RWPE2 (cell line): ENCODE results near the gene AXIN2.
"Not testable (repeated sequence)": the region's sequence is repeated elsewhere in the genome, so short reads cannot be mapped to it uniquely, and the experiment has no call there.

ENCODE experiments used
- ATAC-seq: fragments of 200-7000 bp; cut with Tn5 transposase; 3 replicates; pipeline ENCODE4 v1.9.1; 2021; ENCODE audit warnings: low read depth
- DNase-seq: peaks from one replicate; pipeline ENCODE4 v3.0.0-alpha.2; 2020; ENCODE audit warnings: low spot score
- H3K27ac ChIP-seq: fragments of 450-650 bp; 2 replicates; pipeline ENCODE4 v1.5.1; 2017; ENCODE audit warnings: mild to moderate bottlenecking; ENCODE audit not compliant: poor library complexity, severe bottlenecking
- H3K27me3 ChIP-seq: fragments of 250-450 bp; sonication (Bioruptor Pico); 2 replicates; pipeline ENCODE4 v1.5.1; 2021; ENCODE audit warnings: mild to moderate bottlenecking, moderate library complexity; ENCODE audit not compliant: insufficient read depth, poor library complexity, severe bottlenecking
- H3K36me3 ChIP-seq: fragments of 250-450 bp; sonication (Bioruptor Pico); 2 replicates; pipeline ENCODE4 v1.5.1; 2020; ENCODE audit warnings: low read depth, mild to moderate bottlenecking, moderate library complexity
- H3K4me1 ChIP-seq: fragments of 250-450 bp; sonication (Bioruptor Pico); 2 replicates; pipeline ENCODE4 v1.5.1; 2021; ENCODE audit warnings: mild to moderate bottlenecking, moderate library complexity; ENCODE audit not compliant: insufficient read depth, poor library complexity, severe bottlenecking
- H3K4me3 ChIP-seq: fragments of 250-450 bp; sonication (Bioruptor Pico); 2 replicates; pipeline ENCODE4 v1.5.1; 2021; ENCODE audit warnings: mild to moderate bottlenecking, moderate library complexity; ENCODE audit not compliant: severe bottlenecking
- H3K9me3 ChIP-seq: fragments of 250-450 bp; sonication (Bioruptor Pico); 2 replicates; pipeline ENCODE4 v1.5.1; 2021; ENCODE audit warnings: mild to moderate bottlenecking, moderate library complexity; ENCODE audit not compliant: severe bottlenecking
- TF ChIP-seq, protein P1 (sequence below): fragments of 450-650 bp; IDR thresholded peaks from one replicate; pipeline ENCODE4 v1.5.1; 2017; ENCODE audit warnings: mild to moderate bottlenecking, moderate library complexity; ENCODE audit not compliant: poor library complexity, severe bottlenecking

AXIN2 gene

DNA sequence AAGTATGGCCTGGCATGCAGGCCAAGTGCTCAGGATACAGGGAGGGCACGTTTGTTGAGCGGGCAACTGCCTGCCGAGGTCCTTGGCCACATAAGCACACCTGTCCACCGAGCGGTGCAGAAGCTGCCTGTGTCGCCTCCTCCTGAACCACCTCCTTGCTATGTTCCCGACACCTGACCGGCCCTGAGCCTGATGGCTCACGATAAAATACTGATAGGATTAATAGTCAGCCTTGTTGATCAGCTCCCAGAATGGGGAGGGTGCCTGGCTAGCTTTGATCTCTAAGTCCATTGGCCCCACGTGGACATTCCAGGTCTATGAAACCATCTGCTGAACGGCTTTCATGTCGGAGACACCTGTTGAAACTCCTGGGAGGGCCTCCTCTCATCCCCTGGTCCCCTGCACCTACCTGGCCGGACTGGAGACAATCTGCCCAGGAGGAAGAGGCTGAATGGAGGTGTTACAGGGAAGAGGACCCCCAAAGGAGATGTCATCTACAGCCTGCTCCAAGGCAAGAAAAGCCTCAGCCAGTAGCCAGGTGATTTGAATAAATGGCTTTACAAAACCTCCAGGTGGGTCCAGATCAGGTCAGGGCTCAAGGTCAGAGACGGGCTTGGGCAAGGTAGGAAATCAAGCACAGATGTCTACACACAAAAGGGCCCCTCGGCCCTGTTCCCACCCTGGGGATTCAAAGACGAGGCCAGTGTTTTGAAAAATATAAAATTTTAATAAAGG, 33.4 kb downstream of the AXIN2 start:
- TF ChIP-seq, protein P1, sequence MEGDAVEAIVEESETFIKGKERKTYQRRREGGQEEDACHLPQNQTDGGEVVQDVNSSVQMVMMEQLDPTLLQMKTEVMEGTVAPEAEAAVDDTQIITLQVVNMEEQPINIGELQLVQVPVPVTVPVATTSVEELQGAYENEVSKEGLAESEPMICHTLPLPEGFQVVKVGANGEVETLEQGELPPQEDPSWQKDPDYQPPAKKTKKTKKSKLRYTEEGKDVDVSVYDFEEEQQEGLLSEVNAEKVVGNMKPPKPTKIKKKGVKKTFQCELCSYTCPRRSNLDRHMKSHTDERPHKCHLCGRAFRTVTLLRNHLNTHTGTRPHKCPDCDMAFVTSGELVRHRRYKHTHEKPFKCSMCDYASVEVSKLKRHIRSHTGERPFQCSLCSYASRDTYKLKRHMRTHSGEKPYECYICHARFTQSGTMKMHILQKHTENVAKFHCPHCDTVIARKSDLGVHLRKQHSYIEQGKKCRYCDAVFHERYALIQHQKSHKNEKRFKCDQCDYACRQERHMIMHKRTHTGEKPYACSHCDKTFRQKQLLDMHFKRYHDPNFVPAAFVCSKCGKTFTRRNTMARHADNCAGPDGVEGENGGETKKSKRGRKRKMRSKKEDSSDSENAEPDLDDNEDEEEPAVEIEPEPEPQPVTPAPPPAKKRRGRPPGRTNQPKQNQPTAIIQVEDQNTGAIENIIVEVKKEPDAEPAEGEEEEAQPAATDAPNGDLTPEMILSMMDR, result no peak
- peak; percentile 38 for DNase-seq
- Histone ChIP-seq H3K36me3 (no peaks in the 10 kb centered on the region), H3K27ac (no peak overlapping the region), H3K27me3 (no peaks in the 10 kb centered on the region), H3K9me3 (no peaks in the 10 kb centered on the region), H3K4me3 (no peak overlapping the region), H3K4me1 (no peaks in the 10 kb centered on the region)
- ATAC-seq, result no peak

DNA sequence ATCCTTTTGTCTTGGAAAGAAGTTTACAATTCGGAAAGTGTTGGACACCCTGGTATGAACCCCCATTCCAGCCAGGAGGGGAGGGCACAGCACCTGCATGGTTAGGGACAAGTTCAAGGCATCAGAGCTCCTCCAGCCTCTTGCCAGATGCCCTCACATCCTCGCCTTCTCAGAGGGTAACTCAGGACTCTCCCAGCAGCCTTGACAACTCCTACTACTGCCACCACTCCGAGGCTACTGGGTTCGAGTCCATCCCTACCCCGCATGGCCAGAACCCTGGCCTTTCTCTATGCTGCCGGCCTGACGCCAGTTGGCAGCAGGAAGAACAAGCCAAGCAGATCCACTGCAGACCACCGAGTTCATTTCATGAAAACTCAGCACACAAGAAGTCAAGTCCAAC, 34.1 kb downstream of the AXIN2 start:
- Histone ChIP-seq H3K9me3 (no peaks in the 10 kb centered on the region), H3K4me3 (no peak overlapping the region), H3K27ac (no peak overlapping the region), H3K4me1 (no peaks in the 10 kb centered on the region), H3K36me3 (no peaks in the 10 kb centered on the region), H3K27me3 (no peaks in the 10 kb centered on the region)
- ATAC-seq (no peak), DNase-seq (peak; percentile 26)
- TF ChIP-seq, protein P1, result no peak

DNA sequence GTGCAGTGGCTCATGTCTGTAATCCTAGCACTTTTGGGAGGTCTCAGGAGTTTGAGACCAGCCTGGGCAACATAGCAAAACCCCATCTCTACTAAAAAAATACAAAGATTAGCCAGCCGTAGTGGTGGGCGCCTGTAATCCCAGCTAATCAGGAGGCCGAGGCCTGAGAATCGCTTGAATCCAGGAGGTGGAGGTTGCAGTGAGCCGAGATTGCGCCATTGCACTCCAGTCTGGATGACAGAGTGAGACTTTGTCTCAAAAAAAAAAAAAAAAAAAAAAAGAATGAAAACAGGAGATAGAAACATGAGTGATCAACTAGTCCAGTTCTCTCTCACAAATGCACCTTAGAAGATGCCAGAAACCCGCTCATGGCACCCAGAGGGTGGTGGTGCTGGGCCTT, 34.6 kb downstream of the AXIN2 start:
- peak; percentile 3 for DNase-seq
- H3K4me1 ChIP-seq, H3K9me3 ChIP-seq, H3K36me3 ChIP-seq, H3K27me3 ChIP-seq, H3K27ac ChIP-seq, ATAC-seq, H3K4me3 ChIP-seq: not testable (repeated sequence)

DNA sequence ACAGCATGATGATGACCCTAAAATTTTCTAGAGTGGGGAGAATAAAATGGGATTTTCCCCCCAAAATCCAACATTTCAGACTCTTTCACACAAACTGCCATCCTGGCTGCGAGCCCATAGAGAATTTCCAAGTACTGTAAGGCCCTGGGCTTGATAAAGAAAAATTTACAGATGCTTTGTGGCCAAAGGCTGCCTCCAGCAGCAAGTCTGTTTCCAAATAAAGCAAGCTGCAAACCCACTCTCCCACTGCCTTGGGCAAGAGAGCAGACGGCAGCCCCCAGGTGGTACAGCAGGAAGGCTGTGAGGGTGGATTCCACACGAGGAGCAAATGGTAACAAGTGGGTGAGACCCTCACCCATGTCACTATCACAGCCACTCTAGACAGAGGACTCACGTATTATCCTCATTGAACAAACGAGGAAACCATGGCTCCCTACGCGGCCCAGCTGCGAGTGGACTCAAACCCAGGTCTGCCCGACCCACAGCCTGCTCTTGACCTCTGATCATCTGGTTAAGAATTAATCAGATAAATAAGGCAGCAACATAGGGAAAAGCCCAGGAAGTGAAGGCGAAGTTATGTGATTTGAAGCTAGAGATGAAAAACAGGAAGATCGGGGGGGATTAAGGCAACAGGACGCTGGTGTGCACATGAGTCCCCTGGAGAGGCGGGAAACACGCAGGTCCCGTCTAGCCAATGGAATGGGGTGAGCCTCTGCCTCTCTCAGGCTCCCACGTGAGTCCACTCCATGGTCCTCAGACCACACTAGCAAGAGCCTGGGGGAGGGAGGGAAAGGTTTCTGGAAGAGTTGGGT, 37.4 kb downstream of the AXIN2 start:
- no peak overlapping the region for H3K4me3 ChIP-seq
- no peak for ATAC-seq
- no peaks in the 10 kb centered on the region for H3K27me3 ChIP-seq
- no peaks in the 10 kb centered on the region for H3K36me3 ChIP-seq
- TF ChIP-seq, protein P1, result no peak
- H3K27ac ChIP-seq, result no peak overlapping the region
- no peaks in the 10 kb centered on the region for H3K4me1 ChIP-seq
- H3K9me3 ChIP-seq, result no peaks in the 10 kb centered on the region
- DNase-seq, result peak; percentile 15

DNA sequence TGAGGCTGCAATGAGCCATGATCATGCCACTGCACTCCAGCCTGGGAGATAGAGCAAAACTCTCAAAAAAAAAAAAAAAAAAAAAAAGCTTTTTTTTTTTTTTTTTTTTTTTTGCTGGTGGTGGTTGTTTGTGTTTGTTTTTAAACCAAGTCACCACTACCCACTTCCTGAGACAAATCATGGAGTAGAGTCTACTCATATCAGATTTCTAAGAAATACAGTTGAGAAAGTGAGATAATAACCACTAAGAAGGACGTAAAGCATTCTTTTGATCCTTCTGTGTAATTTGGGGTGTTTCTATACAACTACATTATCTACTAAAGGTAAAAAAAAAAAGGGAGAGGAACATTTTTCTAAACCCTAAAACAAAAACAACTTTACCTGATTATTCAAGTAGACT, 38.0 kb downstream of the AXIN2 start:
- ATAC-seq (no peak), DNase-seq (no peak)
- Histone ChIP-seq H3K27me3 (no peaks in the 10 kb centered on the region), H3K27ac (no peak overlapping the region), H3K4me1 (no peaks in the 10 kb centered on the region), H3K4me3 (no peak overlapping the region), H3K9me3 (no peaks in the 10 kb centered on the region), H3K36me3 (no peaks in the 10 kb centered on the region)
- TF ChIP-seq, protein P1, result no peak
